Right atrium auricular region (tissue), 2 donors: Measurements from ENCODE around the gene PGM2. TPM values are rescaled to one million over a fixed set of nuclear protein-coding genes. Genes with fewer than 3 reads are reported as not detected.
"Not testable (repeated sequence)": the region's sequence is repeated elsewhere in the genome, so short reads cannot be mapped to it uniquely, and the experiment has no call there.

Experiments used
- DNase-seq: peaks from one replicate; pipeline ENCODE4 v3.0.0-alpha.2; 2019; ENCODE audit warnings: low spot score
- H3K27ac ChIP-seq, 2 donors: fragments of 200-600 bp; sonication (generic); 1 replicate in 1 of 2; 2 replicates in 1 of 2; pipeline ENCODE4 v1.5.1; 2016 to 2019
- H3K27me3 ChIP-seq, 2 donors: fragments of 200-600 bp; sonication (generic); one replicate each; pipeline versions ENCODE4 v1.5.1 to v1.6.0; 2017 to 2019
- H3K36me3 ChIP-seq: fragments of 200-600 bp; sonication (generic); one replicate; pipeline ENCODE4 v1.5.1; 2016
- H3K4me1 ChIP-seq, 2 donors: fragments of 200-600 bp; sonication (generic); one replicate each; pipeline versions ENCODE4 v1.5.1 to v1.6.0; 2017 to 2019
- H3K4me3 ChIP-seq, 2 donors: fragments of 200-600 bp; sonication (generic); 1 replicate in 1 of 2; 2 replicates in 1 of 2; pipeline ENCODE4 v1.5.1; 2017 to 2019; ENCODE audit warnings: mild to moderate bottlenecking in 1 of 2, moderate library complexity in 1 of 2
- H3K9me3 ChIP-seq, 2 donors: fragments of 200-600 bp; sonication (generic); one replicate each; pipeline ENCODE4 v1.5.1; 2019
- CTCF ChIP-seq, 2 donors: fragments of 200-600 bp; sonication (generic); IDR thresholded peaks; one replicate each; pipeline ENCODE4 v1.5.1; 2019; ENCODE audit warnings: antibody characterized with exemption in 2 of 2
- total RNA-seq, 2 donors: library from RNA; depleted of rRNA; stranded (reverse); fragments of >200 nt; gene quantifications; one replicate each; pipeline ENCODE4 v1.1.0, GENCODE V29; 2016

The PGM2 gene
- total RNA-seq, 2 donors from 2014 or later, result 10.7 to 11.7 TPM

GRCh38 chr4:37805091-37805490, 21.4 kb upstream of the PGM2 start:
- H3K9me3 ChIP-seq, result no peaks in the 10 kb centered on the region
- H3K36me3 ChIP-seq, result no peaks in the 10 kb centered on the region
- H3K4me3 ChIP-seq, result no peak overlapping the region
- H3K27ac ChIP-seq, result peak overlapping the region in 1 of 2 donors; percentile 21
- DNase-seq, result no peak
- no peaks in the 10 kb centered on the region for H3K27me3 ChIP-seq
- no peak for TF ChIP-seq CTCF (IDR thresholded peaks at IDR 0.05)
- H3K4me1 ChIP-seq, result no peaks in the 10 kb centered on the region

GRCh38 chr4:37812713-37813112, 13.8 kb upstream of the PGM2 start:
- Histone ChIP-seq H3K4me3 (no peak overlapping the region), H3K36me3 (no peaks in the 10 kb centered on the region), H3K9me3 (no peaks in the 10 kb centered on the region), H3K4me1 (peaks cover 0 to 3% of the 10 kb centered on the region in 2 donors), H3K27me3 (no peaks in the 10 kb centered on the region), H3K27ac (no peak overlapping the region)
- TF ChIP-seq CTCF (IDR thresholded peaks at IDR 0.05), result no peak
- DNase-seq, result no peak

- no peak for DNase-seq
- Histone ChIP-seq H3K4me3 (no peak overlapping the region), H3K36me3 (no peaks in the 10 kb centered on the region), H3K27ac (no peak overlapping the region), H3K27me3 (no peaks in the 10 kb centered on the region), H3K9me3 (no peaks in the 10 kb centered on the region), H3K4me1 (peaks cover 0 to 3% of the 10 kb centered on the region in 2 donors)
- TF ChIP-seq CTCF (IDR thresholded peaks at IDR 0.05), result no peak
Measured at GRCh38 chr4:37815591-37815990, 10.9 kb upstream of the PGM2 start.

GRCh38 chr4:37816006-37816405, 10.5 kb upstream of the PGM2 start:
- no peak for TF ChIP-seq CTCF (IDR thresholded peaks at IDR 0.05)
- no peak for DNase-seq
- no peak overlapping the region for H3K4me3 ChIP-seq
- H3K4me1 ChIP-seq, result peaks cover 0 to 3% of the 10 kb centered on the region in 2 donors
- no peaks in the 10 kb centered on the region for H3K27me3 ChIP-seq
- H3K27ac ChIP-seq, result no peak overlapping the region
- no peaks in the 10 kb centered on the region for H3K36me3 ChIP-seq
- no peaks in the 10 kb centered on the region for H3K9me3 ChIP-seq

GRCh38 chr4:37816719-37817118, 9.8 kb upstream of the PGM2 start:
- no peak overlapping the region for H3K4me3 ChIP-seq
- peaks cover 0 to 3% of the 10 kb centered on the region in 2 donors for H3K4me1 ChIP-seq
- no peaks in the 10 kb centered on the region for H3K27me3 ChIP-seq
- no peak for DNase-seq
- H3K27ac ChIP-seq, result no peak overlapping the region
- no peak for TF ChIP-seq CTCF (IDR thresholded peaks at IDR 0.05)
- no peaks in the 10 kb centered on the region for H3K9me3 ChIP-seq
- no peaks in the 10 kb centered on the region for H3K36me3 ChIP-seq

GRCh38 chr4:37818752-37819151, 7.7 kb upstream of the PGM2 start:
- Histone ChIP-seq H3K4me3 (no peak overlapping the region), H3K36me3 (no peaks in the 10 kb centered on the region), H3K27ac (no peak overlapping the region), H3K4me1 (peaks cover 0 to 3% of the 10 kb centered on the region in 2 donors), H3K27me3 (no peaks in the 10 kb centered on the region), H3K9me3 (no peaks in the 10 kb centered on the region)
- DNase-seq, result no peak
- TF ChIP-seq CTCF (IDR thresholded peaks at IDR 0.05), result no peak

GRCh38 chr4:37820458-37820857, 6.0 kb upstream of the PGM2 start:
- not testable (repeated sequence) for H3K27ac ChIP-seq, H3K4me1 ChIP-seq, DNase-seq, H3K9me3 ChIP-seq, H3K36me3 ChIP-seq, H3K27me3 ChIP-seq, H3K4me3 ChIP-seq
